Activated B cell treated with CpG ODN at 0.5 μM for 24 hours (primary cell): ENCODE measurements around the gene ZBTB44. TPM values are rescaled to one million over a fixed set of nuclear protein-coding genes. Genes with fewer than 3 reads are reported as not detected.
A peak's percentile ranks its signal among the peaks of the same experiment; 100 is the strongest.

ENCODE experiments used
- ATAC-seq: fragments of 200-7000 bp; cut with Tn5 transposase; one replicate; pipeline ENCODE4 v1.10.0; 2021; ENCODE audit warnings: low read depth, mild to moderate bottlenecking, moderate library complexity
- CTCF ChIA-PET: fragments of 350-600 bp; sonication (Branson Sonifier 250); formaldehyde crosslinking; loops from one replicate; lab custom pipeline; 2021; ENCODE audit warnings: antibody characterized with exemption; lab: Charles Lee
- POLR2A ChIA-PET: fragments of 350-600 bp; sonication (Branson Sonifier 250); formaldehyde crosslinking; loops from one replicate; lab custom pipeline; 2021; ENCODE audit warnings: antibody characterized with exemption; lab: Charles Lee
- DNase-seq: peaks from one replicate; pipeline ENCODE4 v3.0.0; 2022
- H3K27ac Mint-ChIP-seq: one replicate; pipeline ENCODE4 v1.8.0; 2020; ENCODE audit warnings: mixed read lengths
- H3K27me3 Mint-ChIP-seq: one replicate; pipeline ENCODE4 v1.8.0; 2021; ENCODE audit warnings: mixed read lengths
- H3K36me3 Mint-ChIP-seq: one replicate; pipeline ENCODE4 v1.8.0; 2021; ENCODE audit warnings: low read depth, mixed read lengths
- H3K4me1 Mint-ChIP-seq: one replicate; pipeline ENCODE4 v1.8.0; 2021; ENCODE audit warnings: mixed read lengths
- H3K4me3 Mint-ChIP-seq: one replicate; pipeline ENCODE4 v1.8.0; 2020; ENCODE audit warnings: mild to moderate bottlenecking, mixed read lengths
- H3K9me3 Mint-ChIP-seq: one replicate; pipeline ENCODE4 v1.8.0; 2020; ENCODE audit warnings: mixed read lengths
- CTCF ChIP-seq: fragments of 200-600 bp; IDR thresholded peaks from one replicate; pipeline ENCODE4 v1.8.0; 2022; ENCODE audit warnings: antibody characterized with exemption, mild to moderate bottlenecking
- intact Hi-C: fragments of 100-400 bp; cut with micrococcal nuclease; formaldehyde crosslinking; loops from one replicate; pipeline ENCODE4 v1.15.1; 2024
- total RNA-seq: library from RNA; stranded (reverse); gene quantifications from 2 replicates; pipeline ENCODE4 v1.2.3, GENCODE V29; 2022

ZBTB44 gene
- 49.0 and 61.5 TPM in 2 replicates for total RNA-seq

- Mint-ChIP-seq H3K4me1 (peaks cover 36% of the 10 kb centered on the region), H3K36me3 (peaks cover 4% of the 10 kb centered on the region), H3K4me3 (peak within 1 kb of the TSS; percentile 89), H3K27ac (peak within 1 kb of the TSS; percentile 95), H3K9me3 (no peaks in the 10 kb centered on the region), H3K27me3 (no peaks in the 10 kb centered on the region)
- peak; percentile 78 for ATAC-seq
- intact Hi-C loops, result loop anchor here (1.0 to 10.0 kb wide), 10 partner anchors 46 to 601 kb away; partner anchors contain the start of genes APLP2, NFRKB, PRDM10 and SNX19
- ChIA-PET POLR2A (interaction anchor here (1.2 kb wide), 1 partner anchor 14 kb away, joined by 4 read pairs; no protein-coding TSS in a partner anchor), CTCF (no interaction called here)
- peak; percentile 76 for DNase-seq
- no peak for TF ChIP-seq CTCF
These were observed at the start of gene ZBTB44 for GRCh38 chr11:130314750-130315285. Gene ZBTB44, minus strand, starts transcription at chr11:130314917. Its CDS starts 53,044 bp downstream, at chr11:130261873.

GRCh38 chr11:130359419-130359818 is 44.7 kb upstream of the ZBTB44 start:
- TF ChIP-seq CTCF, result no peak
- DNase-seq (no peak), ATAC-seq (no peak)
- Mint-ChIP-seq H3K4me3 (no peak overlapping the region), H3K27me3 (no peaks in the 10 kb centered on the region), H3K27ac (no peak overlapping the region), H3K36me3 (peaks cover 7% of the 10 kb centered on the region), H3K4me1 (no peaks in the 10 kb centered on the region), H3K9me3 (peaks cover 19% of the 10 kb centered on the region)
- POLR2A ChIA-PET, result no interaction called here
- intact Hi-C loops, result no loop called here
- CTCF ChIA-PET, result no interaction called here

GRCh38 chr11:130358398-130358797 is 43.7 kb upstream of the ZBTB44 start:
- intact Hi-C loops, result no loop called here
- Mint-ChIP-seq H3K27ac (no peak overlapping the region), H3K4me1 (no peaks in the 10 kb centered on the region), H3K9me3 (peaks cover 20% of the 10 kb centered on the region), H3K36me3 (peaks cover 7% of the 10 kb centered on the region), H3K4me3 (no peak overlapping the region), H3K27me3 (no peaks in the 10 kb centered on the region)
- ChIA-PET POLR2A (no interaction called here), CTCF (no interaction called here)
- DNase-seq (no peak), ATAC-seq (no peak)
- TF ChIP-seq CTCF, result no peak

GRCh38 chr11:130347261-130347660 is 32.5 kb upstream of the ZBTB44 start:
- ChIA-PET POLR2A (no interaction called here), CTCF (no interaction called here)
- no peak for ATAC-seq
- no peak for TF ChIP-seq CTCF
- no peak overlapping the region for H3K4me3 Mint-ChIP-seq
- H3K27ac Mint-ChIP-seq, result no peak overlapping the region
- H3K9me3 Mint-ChIP-seq, result peaks cover 2% of the 10 kb centered on the region
- DNase-seq, result no peak
- no peaks in the 10 kb centered on the region for H3K27me3 Mint-ChIP-seq
- intact Hi-C loops, result no loop called here
- no peaks in the 10 kb centered on the region for H3K4me1 Mint-ChIP-seq
- H3K36me3 Mint-ChIP-seq, result no peaks in the 10 kb centered on the region

- Mint-ChIP-seq H3K4me1 (no peaks in the 10 kb centered on the region), H3K9me3 (peaks cover 7% of the 10 kb centered on the region), H3K27me3 (no peaks in the 10 kb centered on the region), H3K36me3 (no peaks in the 10 kb centered on the region), H3K27ac (no peak overlapping the region), H3K4me3 (no peak overlapping the region)
- intact Hi-C loops, result no loop called here
- TF ChIP-seq CTCF, result no peak
- ChIA-PET CTCF (no interaction called here), POLR2A (no interaction called here)
- DNase-seq, result no peak
- ATAC-seq, result no peak
These were observed 30.1 kb upstream of the ZBTB44 start for GRCh38 chr11:130344841-130345240.
